ENCODE data around the gene FAM50A. TPM values are rescaled to one million over a fixed set of nuclear protein-coding genes. Genes with fewer than 3 reads are reported as not detected.
A peak's percentile ranks its signal among the peaks of the same experiment; 100 is the strongest.
"Not testable (repeated sequence)": the region's sequence is repeated elsewhere in the genome, so short reads cannot be mapped to it uniquely, and the experiment has no call there.

Gene FAM50A
- total RNA-seq: 10 to 100 TPM; 47.7 to 63.5 (median 56.7) TPM

DNA sequence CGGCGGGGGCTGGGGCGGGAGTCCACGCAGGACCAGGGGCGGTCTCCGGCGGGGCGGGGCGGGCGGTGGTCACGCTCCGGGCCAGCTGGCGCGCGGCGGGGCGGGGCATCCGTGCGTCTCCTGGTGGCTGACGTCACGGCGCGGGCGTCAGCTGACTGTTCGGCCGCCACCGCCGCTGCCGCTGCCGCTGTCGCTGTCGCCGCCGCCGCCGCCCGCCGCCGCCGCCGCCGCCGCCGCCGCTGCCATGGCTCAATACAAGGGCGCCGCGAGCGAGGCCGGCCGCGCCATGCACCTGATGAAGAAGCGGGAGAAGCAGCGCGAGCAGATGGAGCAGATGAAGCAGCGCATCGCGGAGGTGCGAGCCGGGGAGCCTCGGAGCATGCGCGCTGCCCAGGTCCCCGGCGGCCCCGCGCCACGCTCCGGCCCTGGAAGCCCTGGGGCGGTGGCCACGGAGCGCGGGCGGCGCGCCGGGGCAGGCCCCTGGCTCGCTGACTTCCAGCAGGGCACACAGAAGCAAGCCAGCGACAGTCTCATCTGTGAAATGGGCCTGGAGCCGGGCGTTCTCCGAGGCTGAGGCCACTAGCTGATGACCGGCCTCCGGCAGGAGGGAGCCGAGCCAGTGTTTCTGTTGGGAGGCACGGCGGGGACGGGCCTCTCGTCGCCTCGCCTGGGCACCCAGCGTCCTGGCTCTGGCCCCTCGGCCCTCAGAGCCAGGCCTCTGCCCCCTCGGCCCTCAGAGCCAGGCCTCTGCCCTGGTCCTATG, at the start of gene FAM50A:
Gene FAM50A, plus strand, starts transcription at position 150 of the 763 bp plus-strand sequence. Its CDS starts 95 bp downstream, at position 245.
- 66% methylated on average over 10 of the region's 94 CpGs for WGBS
- Histone ChIP-seq H3K27ac (replicated peaks in 1 of 4) (peak within 1 kb of the TSS; percentile 86 to 89 (median 88)), H3K36me3 (peaks cover 14 to 63% (median 60%) of the 10 kb centered on the region in 4 donors), H3K27me3 (no peaks in the 10 kb centered on the region), H3K4me3 (peak within 1 kb of the TSS; percentile 63 to 73 (median 66)), H3K4me1 (peaks cover 12 to 35% (median 31%) of the 10 kb centered on the region in 4 donors), H3K9me3 (no peaks in the 10 kb centered on the region)
- DNase-seq (ENCODE audit: extremely low spot score): peak; percentile 93
- intact Hi-C loops (cut with DNase I): no loop called here
- TF ChIP-seq POLR2AphosphoS5 (IDR thresholded peaks at IDR 0.05) (peak; percentile 6 to 35), POLR2A (IDR thresholded peaks at IDR 0.05; ENCODE audit: low read depth) (no peak)

GRCh38 chrX:154396363-154396762, 47.6 kb upstream of the FAM50A start:
- not testable (repeated sequence) for H3K9me3 ChIP-seq; H3K4me3 ChIP-seq; H3K27me3 ChIP-seq; DNase-seq (ENCODE audit: extremely low spot score)
- WGBS: 90% methylated on average over 17 of the region's 17 CpGs
- H3K27ac ChIP-seq (replicated peaks in 1 of 4): peak overlapping the region; percentile 90 to 98 (median 95)
- peaks cover 7 to 32% (median 21%) of the 10 kb centered on the region in 4 donors for H3K4me1 ChIP-seq
- intact Hi-C loops (cut with DNase I): loop anchor here (5.0 kb wide), 1 partner anchor 59 kb away; no protein-coding TSS in a partner anchor
- H3K36me3 ChIP-seq: peaks cover 9 to 25% (median 22%) of the 10 kb centered on the region in 4 donors

- no peak for DNase-seq (ENCODE audit: extremely low spot score)
- WGBS: 56% methylated on average over 33 of the region's 53 CpGs
- Histone ChIP-seq H3K36me3 (peaks cover 9 to 26% (median 23%) of the 10 kb centered on the region in 4 donors), H3K27me3 (no peaks in the 10 kb centered on the region), H3K4me3 (peak overlapping the region; percentile 63 to 76 (median 66)), H3K27ac (replicated peaks in 1 of 4) (peak overlapping the region; percentile 90 to 98 (median 95)), H3K9me3 (no peaks in the 10 kb centered on the region), H3K4me1 (peaks cover 7 to 32% (median 22%) of the 10 kb centered on the region in 4 donors)
- intact Hi-C loops (cut with DNase I): loop anchor here (5.0 kb wide), 1 partner anchor 60 kb away; no protein-coding TSS in a partner anchor
- TF ChIP-seq, protein P1, sequence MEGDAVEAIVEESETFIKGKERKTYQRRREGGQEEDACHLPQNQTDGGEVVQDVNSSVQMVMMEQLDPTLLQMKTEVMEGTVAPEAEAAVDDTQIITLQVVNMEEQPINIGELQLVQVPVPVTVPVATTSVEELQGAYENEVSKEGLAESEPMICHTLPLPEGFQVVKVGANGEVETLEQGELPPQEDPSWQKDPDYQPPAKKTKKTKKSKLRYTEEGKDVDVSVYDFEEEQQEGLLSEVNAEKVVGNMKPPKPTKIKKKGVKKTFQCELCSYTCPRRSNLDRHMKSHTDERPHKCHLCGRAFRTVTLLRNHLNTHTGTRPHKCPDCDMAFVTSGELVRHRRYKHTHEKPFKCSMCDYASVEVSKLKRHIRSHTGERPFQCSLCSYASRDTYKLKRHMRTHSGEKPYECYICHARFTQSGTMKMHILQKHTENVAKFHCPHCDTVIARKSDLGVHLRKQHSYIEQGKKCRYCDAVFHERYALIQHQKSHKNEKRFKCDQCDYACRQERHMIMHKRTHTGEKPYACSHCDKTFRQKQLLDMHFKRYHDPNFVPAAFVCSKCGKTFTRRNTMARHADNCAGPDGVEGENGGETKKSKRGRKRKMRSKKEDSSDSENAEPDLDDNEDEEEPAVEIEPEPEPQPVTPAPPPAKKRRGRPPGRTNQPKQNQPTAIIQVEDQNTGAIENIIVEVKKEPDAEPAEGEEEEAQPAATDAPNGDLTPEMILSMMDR (IDR thresholded peaks at IDR 0.05): no peak
- TF ChIP-seq POLR2A (IDR thresholded peaks at IDR 0.05; ENCODE audit: low read depth) (peak; percentile 55), POLR2AphosphoS5 (IDR thresholded peaks at IDR 0.05) (peak; percentile 4 to 44), EP300 (IDR thresholded peaks at IDR 0.05) (no peak)
Measured at GRCh38 chrX:154396973-154397887, 46.7 kb upstream of the FAM50A start.

- DNase-seq (ENCODE audit: extremely low spot score): peak; percentile 98
- Histone ChIP-seq H3K27me3 (no peaks in the 10 kb centered on the region), H3K27ac (replicated peaks in 1 of 4) (peak within 1 kb of the TSS; percentile 90 to 98 (median 95)), H3K4me3 (peak within 1 kb of the TSS; percentile 63 to 76 (median 66)), H3K4me1 (peaks cover 7 to 32% (median 22%) of the 10 kb centered on the region in 4 donors), H3K9me3 (no peaks in the 10 kb centered on the region), H3K36me3 (peaks cover 9 to 29% (median 24%) of the 10 kb centered on the region in 4 donors)
- intact Hi-C loops (cut with DNase I): loop anchor here (5.0 kb wide), 1 partner anchor 61 kb away; no protein-coding TSS in a partner anchor
- 39% methylated on average over 55 of the region's 69 CpGs for WGBS
- TF ChIP-seq, protein P1 (IDR thresholded peaks at IDR 0.05): no peak
- peak; percentile 95 to 99 for TF ChIP-seq POLR2AphosphoS5 (IDR thresholded peaks at IDR 0.05)
- no peak for TF ChIP-seq EP300 (IDR thresholded peaks at IDR 0.05)
- peak; percentile 94 for TF ChIP-seq POLR2A (IDR thresholded peaks at IDR 0.05; ENCODE audit: low read depth)
Measured at GRCh38 chrX:154397888-154398667, 45.9 kb upstream of the FAM50A start, which contains the start of gene RPL10. Gene RPL10, plus strand, starts transcription at chrX:154398377. Its CDS starts 143 bp downstream, at chrX:154398520.

All from esophagus muscularis mucosa (tissue), 4 donors.